Left renal cortex interstitium (tissue), 4 donors: Measurements from ENCODE around the gene SLC2A4. TPM values are rescaled to one million over a fixed set of nuclear protein-coding genes. Genes with fewer than 3 reads are reported as not detected.
"Not testable (repeated sequence)": the region's sequence is repeated elsewhere in the genome, so short reads cannot be mapped to it uniquely, and the experiment has no call there.

Source experiments
- DNase-seq, 4 donors: peaks; one replicate each; pipeline ENCODE4 v3.0.0-alpha.2; 2013; ENCODE audit warnings: low read depth in 4 of 4, low spot score in 2 of 4, missing footprints in 1 of 4
- polyA plus RNA-seq, 4 donors: library from polyadenylated mRNA; unstranded; fragments of 120-200 nt; gene quantifications; one replicate each; pipeline ENCODE4 v1.2.1, GENCODE V29; 2013; ENCODE audit not compliant: insufficient read length in 4 of 4

Gene SLC2A4
- polyA plus RNA-seq, 4 donors: 2.2 to 2.8 (median 2.5) TPM

DNA sequence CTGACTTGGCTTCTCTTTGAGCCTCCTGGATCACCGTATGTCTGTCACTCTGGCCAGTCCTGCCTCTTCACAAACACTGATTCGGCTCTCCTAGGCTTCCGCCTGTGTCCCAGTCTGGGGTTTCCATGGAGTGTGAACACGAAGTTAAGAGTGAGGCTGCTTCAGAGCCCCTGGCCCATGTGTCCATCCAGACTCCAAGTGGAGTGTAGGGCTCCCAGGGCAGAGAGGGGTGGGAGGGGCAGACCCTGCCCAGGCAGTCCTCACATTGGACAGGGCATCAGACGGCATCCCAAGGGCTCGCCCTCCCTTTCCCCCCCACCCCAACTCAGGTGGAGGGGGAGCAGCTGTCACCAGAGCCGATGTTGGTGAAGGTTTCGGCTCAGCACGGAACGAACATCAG, 37.7 kb upstream of the SLC2A4 start:
- DNase-seq: not testable (repeated sequence)

DNA sequence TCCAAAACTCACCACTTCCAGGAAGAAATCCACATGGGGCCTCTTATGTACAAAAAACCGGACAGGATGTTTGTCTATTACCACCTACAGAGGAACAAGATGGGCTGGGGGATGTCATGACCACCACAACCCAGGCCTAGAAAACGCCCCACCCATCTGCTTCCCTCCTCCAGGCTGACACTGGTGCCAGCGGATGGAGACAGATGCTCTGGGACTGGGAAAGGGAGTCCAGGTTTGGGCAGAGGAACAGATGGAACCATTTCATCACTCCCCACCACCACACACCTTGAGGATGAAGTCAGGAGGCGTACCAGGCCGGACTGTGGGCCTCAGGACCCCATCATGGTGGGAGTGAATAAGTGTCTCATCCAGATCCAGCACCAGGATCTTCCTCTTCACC, 34.7 kb upstream of the SLC2A4 start:
- DNase-seq: no peak

DNA sequence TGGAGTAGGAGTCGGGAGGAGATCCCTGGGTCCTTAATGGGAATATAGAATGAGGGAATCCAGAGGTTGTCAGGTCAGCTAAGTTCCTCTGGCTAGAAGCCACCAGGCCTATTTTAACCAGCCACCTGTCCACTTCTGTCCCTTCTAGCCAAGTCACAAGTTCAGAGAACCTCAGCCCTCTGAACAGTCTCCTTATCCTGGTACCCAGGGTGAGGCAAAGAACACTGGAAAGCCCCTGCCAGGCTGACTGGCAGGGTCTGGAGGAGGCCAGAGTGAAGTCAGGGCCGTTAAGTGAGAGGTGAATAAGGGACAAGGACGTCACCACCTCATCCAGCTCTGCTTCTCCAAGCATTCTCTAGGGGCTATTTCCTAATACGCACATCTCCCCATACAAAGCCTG, 32.7 kb upstream of the SLC2A4 start:
- no peak for DNase-seq

DNA sequence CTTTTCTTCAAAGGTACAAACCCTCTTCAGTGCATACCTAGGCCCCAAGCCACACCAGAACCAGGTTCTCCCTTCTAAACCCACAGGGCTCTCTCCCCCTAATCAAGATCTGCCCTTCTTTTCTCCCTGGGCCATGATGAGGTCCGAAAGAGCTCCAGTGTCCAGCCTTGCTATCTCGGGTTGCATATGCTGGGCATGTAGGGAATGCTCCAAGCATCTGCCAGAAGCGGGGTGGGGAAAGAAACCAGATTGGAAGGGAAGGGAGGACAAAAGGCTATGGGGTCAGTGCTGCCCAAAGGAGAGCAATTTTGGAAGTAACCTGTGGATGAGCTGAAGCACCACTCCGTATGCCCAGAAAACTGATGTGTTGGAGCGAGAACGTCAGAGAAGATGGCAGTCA, 32.3 kb upstream of the SLC2A4 start:
- no peak for DNase-seq

DNA sequence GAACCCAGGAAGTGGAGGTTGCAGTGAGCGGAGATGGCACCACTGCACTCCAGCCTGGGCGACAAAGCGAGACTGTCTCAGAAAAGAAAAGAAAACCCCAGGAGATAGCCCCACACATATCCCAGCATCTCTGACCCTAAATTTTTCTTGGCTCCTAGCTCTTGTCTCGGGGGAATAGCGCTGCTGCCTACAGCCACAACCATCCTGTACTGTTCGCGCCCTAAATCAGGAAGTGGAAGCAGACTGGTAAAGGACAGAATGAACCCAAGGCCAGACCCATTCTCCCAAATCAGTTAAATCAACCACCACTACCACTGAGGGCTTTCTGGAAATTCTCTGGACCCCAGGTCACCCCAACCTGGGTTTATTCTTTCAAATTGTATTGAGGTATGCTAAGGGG, 31.7 kb upstream of the SLC2A4 start:
- no peak for DNase-seq

DNA sequence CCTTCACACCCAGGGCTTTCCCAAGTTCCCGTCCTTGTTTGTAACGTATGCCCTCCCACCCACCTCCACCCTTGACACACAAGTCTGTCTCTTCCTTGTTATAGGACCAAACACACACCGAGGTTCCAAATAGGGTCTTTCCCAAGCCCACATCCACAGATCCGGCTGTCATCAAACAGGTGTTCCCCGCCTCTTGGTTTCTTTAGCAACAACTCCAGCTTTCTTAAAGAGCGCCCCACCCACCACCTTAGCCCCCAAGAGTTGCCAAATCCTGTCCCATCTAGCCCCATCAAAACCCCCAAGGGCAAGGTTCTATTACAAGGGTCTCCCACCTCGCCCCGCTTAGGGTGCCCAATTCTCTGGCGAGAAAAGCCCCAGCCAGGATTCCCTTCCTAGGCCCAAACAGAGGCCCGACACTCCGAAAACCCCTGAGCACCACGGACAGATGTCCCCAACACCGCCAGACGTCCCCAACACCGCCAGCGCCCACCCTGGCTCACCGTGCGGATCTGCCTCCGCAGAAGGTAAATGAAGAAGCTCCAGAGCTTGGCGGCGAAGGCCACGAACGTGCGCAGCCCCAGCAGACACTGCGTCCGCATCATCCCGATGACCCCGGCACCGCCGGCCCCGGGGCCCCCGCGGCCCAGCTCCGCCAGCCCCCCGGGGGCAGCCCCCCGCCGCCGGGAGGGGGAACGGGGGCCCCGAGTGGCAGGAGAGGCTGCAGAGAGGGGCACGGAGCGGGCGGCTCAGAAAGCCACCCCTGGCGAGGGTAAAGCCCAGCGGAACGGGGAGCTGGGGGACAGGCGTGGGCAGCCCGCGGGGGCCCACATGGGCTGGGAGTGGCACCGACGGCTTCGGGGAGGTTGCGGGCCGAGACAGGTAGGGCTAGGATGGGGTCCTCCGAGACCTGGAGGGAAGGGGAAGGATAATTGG, 30.6 kb upstream of the SLC2A4 start:
- DNase-seq: no peak

DNA sequence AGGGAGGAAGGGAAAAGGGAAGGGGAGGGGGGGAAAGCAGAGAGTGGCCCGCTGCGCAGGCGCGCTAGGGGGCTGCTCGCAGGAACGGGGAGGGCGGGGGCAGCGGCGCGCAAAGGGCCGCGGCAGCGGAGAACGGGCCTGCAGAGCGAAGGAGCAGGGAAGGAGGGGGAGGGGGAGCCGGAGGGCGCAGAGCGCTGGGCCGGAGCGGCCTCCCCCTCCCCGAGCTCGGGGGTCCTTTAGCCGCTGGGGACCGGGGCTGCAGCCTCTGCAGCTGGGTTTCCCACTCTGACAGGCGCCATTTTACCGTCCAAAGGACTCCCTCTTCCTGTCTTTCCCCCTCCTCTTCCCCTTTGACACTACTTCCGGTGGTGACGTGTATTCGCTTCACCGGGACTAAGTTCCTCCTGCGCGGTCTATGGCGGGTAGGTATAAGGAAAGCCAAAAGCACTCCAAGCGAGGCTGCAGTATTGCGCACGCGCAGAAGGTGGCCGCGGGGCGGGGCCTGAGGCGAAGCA, 29.8 kb upstream of the SLC2A4 start, which contains the start of gene CTDNEP1:
Gene CTDNEP1 (minus strand): TSS at position 74 of the 515 bp plus-strand sequence. CDS start 438 bp downstream, outside the sequence.
- DNase-seq: peak; percentile 97 to 100 (median 100)

DNA sequence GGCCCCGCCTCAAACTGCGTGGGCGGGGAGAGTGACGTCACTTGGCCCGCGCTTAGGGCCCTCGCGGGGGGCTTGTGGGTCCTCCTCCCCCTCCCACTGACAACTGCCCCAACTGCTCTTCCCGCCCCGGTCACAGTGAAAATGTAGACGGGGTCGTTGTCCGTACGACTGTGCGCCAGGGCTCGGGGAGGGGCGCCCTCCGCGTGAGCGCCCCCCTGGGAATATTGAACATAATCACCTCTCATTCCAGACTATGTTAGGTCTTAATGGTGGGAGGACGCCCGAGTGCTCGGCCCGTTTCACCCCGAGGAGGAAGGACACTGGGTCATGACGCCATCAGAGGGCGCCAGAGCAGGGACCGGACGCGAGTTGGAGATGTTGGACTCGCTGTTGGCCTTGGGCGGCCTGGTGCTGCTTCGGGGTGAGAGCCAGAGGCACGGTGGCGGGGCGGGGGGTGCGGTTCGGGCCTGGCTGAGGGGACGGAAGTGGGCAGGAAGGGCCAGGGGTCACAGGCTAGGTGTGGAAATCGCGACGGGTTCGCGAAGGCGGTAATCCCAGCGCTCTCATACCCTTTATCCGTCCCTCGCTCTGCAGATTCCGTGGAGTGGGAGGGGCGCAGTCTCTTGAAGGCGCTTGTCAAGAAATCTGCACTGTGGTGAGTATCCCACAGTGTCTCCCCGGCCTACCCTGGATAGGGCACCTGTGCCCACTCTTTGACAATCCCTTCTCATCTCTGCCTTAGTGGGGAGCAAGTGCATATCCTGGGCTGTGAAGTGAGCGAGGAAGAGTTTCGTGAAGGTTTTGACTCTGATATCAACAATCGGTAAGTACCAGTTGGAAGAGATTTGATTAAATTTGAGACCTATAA, 29.1 kb upstream of the SLC2A4 start, which contains the start of gene ELP5:
Gene ELP5 (plus strand): TSS at position 40 of the 868 bp plus-strand sequence. CDS start 336 bp downstream, at position 376.
- DNase-seq: peak in 2 of 4 donors; percentile 91 to 92

DNA sequence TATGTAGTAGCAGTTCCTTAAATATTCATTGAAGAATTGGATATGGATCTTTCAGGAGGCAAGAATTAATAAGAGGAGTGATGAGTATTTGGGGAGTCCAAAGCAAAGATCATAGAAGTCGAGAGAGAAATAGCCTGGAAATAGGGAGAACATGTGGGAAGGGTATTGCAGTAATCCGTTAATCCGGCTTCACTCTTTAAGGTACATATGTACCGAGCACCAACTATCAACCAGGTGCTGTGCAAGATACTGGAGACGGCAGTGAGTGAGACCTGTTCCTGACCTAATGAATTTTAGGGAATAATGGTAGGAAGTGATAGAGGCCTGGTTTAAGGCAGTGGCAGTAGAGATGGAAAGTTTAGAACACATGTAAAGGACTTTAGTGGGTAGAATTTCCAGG, 28.4 kb upstream of the SLC2A4 start:
- no peak for DNase-seq

DNA sequence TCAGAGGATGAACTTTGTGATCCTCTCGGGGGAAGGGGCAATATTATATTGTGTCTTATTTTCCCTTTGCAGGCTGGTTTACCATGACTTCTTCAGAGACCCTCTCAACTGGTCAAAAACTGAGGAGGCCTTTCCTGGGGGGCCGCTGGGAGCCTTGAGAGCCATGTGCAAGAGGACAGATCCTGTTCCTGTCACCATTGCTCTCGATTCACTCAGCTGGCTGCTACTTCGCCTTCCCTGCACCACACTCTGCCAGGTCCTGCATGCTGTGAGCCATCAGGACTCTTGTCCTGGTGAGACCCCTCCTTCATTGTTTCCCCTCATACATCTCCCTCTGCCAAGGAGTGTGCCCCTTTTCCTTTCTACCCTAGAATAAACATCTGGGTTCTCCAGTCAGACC, 27.0 kb upstream of the SLC2A4 start:
- DNase-seq: no peak

DNA sequence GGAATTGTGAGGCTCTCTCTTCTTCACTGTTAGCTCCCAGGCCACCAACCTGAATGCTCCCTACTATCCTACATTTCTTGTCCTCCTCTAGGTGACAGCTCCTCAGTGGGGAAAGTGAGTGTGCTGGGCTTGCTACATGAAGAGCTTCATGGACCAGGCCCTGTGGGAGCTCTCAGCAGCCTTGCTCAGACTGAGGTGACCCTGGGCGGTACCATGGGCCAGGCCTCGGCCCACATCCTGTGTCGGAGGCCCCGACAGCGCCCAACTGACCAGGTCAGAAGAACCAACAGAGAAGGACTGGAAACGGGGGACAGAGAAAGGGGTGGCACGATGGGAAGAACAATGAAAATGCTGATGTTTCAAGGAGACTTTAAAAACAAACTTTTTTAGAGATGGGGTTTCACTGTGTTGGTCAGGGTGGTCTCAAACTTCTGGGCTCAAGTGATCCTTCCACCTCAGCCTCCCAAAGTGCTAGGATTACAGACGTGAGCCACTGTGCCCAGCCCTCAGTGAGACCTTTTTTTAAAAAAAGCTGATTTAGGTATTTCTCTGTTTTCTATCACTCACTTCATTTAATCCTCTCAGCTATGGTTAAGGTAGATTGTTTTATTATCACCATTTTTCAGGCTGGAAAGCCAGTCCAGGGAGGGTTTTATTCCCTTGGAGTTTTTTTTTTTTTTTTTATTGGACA, 24.6 kb upstream of the SLC2A4 start:
- no peak for DNase-seq

DNA sequence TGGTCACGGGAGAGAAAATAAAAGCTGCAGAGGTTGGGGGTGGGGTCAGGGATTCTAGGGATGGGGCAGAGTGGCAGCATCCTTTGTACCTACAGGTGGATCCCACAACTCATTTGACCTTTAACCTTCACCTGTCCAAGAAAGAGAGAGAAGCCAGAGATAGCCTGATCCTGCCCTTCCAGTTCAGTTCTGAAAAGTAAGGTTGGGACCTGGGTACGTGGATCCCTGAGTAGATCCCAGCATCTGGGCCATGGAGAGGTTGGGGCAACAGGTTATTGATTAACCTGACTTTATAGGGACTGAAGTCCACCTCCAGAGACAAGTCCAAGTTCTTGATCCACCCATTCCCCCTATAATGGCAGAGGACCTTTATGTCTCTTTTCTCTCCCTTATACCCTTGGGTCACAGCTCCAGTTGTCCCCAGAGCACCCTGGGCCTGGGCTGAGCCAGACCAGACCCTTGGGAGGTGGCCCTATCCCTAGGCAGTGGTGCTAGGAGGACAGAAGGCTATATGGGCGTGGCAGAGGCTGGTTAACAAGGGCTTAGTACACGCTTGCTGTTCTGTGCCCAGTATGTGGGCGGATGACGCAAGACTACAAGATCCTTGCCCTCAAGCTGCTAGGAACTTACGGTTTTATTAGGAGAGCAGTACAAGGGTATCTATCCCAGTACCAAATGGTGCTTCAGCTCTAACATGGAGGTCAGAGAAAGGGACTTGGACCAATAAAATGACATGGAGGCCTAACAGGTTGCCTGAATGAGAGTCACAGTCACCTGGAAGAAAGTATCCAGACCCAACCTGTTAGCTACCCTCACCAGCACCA, 22.6 kb upstream of the SLC2A4 start:
- no peak for DNase-seq

DNA sequence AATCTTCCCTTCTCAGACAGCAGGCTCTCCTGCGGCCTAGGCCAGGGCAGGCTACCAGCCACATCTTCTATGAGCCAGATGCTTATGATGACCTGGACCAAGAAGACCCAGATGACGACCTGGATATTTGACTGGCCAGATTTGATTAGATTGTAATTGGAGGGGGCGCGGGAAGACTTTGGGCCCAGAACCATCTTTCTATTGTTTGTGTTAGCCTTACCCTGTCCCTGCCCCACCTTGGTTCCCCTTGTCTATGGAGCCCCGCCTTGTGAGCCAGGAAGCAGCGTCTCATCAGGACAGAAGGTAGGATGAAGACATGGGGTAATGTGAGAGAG, 22.0 kb upstream of the SLC2A4 start:
- DNase-seq: no peak

DNA sequence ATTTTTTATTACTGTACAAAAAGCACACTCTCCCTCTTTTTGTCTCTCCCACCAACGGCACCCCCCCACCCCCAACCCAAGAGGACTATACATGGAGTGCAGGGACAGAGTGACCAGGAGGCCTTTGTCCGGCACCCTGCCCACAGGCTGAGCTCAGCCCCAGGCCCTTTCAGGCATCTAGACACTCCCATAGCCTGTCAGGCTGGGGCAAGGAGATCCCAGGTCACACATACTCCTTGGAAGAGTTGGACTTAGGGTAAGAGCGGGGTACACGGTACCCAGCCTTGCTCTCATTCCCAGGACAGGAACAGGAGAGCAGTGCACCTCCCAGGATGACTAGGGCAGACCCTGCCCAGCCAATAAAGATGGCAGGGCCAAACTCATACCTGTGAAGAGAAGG, 21.4 kb upstream of the SLC2A4 start:
- no peak for DNase-seq

DNA sequence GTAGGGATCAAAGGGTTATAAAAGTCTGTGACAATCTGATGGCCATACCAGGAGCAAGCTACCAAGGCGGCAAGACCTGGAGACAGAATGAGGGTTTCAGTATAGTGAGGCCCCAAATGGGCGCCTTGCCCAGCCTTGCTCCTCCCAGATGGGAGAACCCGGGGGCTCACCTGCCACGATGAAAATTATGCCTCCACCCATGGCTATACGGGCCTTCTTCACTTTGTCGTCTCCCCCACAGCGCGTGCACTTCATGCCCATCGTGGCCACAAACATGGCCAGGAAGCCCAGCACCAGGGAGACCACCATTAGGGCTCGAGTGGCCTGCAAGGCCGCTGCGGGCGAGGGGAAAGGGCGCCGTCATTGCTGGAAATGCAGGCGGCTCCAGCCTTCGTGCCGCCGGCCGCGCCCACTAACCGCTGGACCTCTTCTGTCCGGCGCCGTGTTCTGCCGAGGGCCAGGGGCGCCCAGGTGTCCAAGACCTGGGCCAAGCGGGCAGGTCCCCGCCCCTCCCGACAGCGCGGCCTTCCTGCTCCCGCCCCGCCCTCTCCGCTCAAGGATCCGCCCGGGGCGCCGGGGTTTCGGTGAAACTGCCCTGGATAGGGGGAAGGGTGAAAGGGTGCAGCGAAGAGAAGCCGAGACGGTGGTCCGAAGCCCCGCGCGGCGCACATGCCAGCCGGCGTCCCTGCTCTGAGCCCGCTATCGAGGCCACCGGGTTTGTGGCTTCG, 20.7 kb upstream of the SLC2A4 start:
- no peak for DNase-seq

DNA sequence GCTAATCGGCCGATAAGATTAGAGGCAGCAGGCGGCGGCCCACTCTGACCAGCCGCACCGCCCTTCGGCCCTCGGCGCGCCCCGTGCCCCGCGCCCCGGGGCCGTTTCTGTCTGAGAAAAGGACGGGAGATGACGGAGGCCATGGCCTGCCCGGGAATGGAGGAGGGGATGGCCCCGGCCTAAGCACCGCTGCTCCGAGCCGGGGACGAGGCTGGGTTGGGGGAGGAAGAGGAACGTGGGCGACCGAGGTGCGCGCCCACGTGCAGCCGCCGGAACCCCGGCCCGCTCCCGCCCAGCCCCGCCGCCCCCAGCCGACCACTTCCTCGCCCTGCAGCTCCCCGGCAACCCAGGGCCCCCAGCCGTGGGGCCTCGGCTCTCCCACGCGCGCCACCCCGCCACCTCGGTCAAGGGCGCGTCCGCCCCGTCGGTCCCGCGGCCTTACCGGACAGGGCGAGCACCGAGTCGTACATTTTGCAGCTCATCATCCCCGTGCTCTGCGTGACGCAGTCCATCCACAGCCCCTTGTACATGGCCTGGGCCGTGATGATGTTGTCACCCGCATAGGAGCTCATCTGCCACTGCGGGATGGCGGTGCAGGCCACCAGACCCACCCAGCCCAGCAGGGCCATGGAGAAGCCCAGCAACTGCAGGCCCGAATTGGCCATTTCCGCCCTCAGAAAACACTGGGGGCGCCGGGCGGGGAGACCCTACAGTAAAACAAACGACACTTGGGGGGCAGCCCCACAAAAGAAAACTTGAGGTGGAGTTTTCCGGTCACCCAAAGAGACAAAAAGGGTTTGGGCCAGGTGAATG, 19.9 kb upstream of the SLC2A4 start:
- DNase-seq: no peak

DNA sequence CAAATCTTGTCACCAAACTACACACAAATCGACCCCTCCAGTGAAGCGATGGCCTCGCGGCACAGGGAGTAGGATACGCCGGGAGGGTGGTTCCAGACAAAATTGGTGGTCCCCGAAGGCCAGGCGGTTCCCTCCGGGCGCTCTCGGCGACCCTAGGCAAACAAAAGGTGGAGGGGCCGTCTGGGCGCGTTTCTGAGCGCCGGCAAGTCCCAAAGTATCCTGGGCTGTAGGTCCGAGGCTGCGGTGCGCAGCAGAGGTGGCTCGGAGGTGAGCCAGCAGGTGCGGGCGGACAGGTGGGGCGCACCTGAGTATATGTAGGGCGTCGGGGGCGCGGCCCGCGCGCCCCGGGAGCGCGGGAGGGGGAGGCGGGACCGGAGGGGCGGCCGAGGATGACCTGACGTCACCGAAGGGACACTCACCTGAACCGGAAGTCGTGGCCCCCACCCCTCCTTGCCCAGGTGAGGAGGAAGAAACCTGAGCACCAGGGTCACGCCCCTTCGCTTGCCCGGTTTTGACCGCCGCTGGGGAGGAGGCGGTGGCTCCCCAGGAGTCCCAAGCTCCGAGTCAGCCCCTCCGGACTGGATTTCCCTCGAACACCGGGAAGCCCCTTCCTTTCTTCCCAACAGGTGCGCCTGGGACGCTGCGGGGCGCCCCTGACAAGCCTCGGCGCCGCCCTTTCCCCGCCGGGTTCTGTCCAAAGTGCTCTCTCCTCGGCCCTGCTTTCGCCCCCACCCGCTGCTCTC, 19.2 kb upstream of the SLC2A4 start, which contains the start of gene CLDN7:
Gene CLDN7 (minus strand): TSS at position 287 of the 743 bp plus-strand sequence. CDS start 435 bp downstream, outside the sequence.
- DNase-seq: no peak
